GM12878 (cell line): ENCODE data around the gene F12.

Source experiments
- CREM ChIP-seq: IDR thresholded peaks from 2 replicates; pipeline ENCODE4 v1.6.1; 2014; ENCODE audit warnings: antibody characterized with exemption, low read depth
- JUNB ChIP-seq: IDR thresholded peaks from 2 replicates; pipeline ENCODE4 v1.6.1; 2016; ENCODE audit warnings: antibody characterized with exemption, mild to moderate bottlenecking
- MXI1 ChIP-seq: fragments of 150-350 bp; IDR thresholded peaks from 2 replicates; pipeline ENCODE4 v1.6.1; 2011; ENCODE audit warnings: low read depth, mild to moderate bottlenecking, inconsistent platforms, low read length, improper control_type of control experiment
- SMAD1 ChIP-seq: fragments of 450-650 bp; IDR thresholded peaks from 2 replicates; pipeline ENCODE4 v1.6.1; 2018; ENCODE audit warnings: mild to moderate bottlenecking, low read depth; ENCODE audit not compliant: partially characterized antibody
- SP1 ChIP-seq: IDR thresholded peaks from one replicate; pipeline ENCODE4 v1.6.1; 2011; ENCODE audit warnings: low read depth, low read length
- TAF1 ChIP-seq: IDR thresholded peaks from 2 replicates; pipeline ENCODE4 v1.6.1; 2011; ENCODE audit warnings: mild to moderate bottlenecking, low read depth, low read length, borderline replicate concordance
- WRNIP1 ChIP-seq: IDR thresholded peaks from 2 replicates; pipeline ENCODE4 v1.6.1; 2011; ENCODE audit warnings: low read depth, low read length, improper control_type of control experiment, borderline replicate concordance
- TF ChIP-seq, protein P1 (sequence below), 3 experiments: IDR thresholded peaks in 2 of 3; conservative IDR thresholded peaks in 1 of 3; 2 replicates each; pipeline ENCODE4 v1.5.1; 2011; ENCODE audit warnings: low read depth in 3 of 3, low read length in 3 of 3, mild to moderate bottlenecking in 3 of 3, control low read depth in 2 of 3, moderate library complexity in 2 of 3, inconsistent platforms in 1 of 3, mixed read lengths in 1 of 3; ENCODE audit not compliant: control insufficient read depth in 2 of 3, insufficient read depth in 1 of 3; ENCODE audit errors: extremely low read depth in 1 of 3

DNA sequence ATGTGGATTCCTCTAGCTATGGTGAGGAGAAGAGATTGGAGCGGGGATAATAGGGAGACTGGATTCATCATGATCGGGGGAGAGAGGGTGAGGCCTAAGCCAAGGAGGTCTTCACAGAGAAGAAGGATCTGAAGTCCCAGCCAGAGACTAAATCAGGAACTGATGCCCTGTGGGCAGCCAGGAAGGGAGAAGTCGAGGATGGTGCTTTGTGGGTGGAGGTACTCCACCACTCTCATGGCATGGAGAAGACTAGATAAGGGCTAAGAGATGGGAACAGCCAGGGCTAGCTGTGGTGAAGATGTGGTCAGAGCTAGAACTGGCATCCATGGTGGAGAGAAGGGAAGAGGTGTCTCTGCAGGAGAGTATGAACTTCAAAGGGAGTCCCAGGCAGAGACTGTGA lies 54.7 kb downstream of the F12 start:
- TF ChIP-seq CREM (no peak), SMAD1 (no peak), WRNIP1 (no peak), MXI1 (no peak), JUNB (no peak), TAF1 (no peak), SP1 (no peak)
- TF ChIP-seq, protein P1, sequence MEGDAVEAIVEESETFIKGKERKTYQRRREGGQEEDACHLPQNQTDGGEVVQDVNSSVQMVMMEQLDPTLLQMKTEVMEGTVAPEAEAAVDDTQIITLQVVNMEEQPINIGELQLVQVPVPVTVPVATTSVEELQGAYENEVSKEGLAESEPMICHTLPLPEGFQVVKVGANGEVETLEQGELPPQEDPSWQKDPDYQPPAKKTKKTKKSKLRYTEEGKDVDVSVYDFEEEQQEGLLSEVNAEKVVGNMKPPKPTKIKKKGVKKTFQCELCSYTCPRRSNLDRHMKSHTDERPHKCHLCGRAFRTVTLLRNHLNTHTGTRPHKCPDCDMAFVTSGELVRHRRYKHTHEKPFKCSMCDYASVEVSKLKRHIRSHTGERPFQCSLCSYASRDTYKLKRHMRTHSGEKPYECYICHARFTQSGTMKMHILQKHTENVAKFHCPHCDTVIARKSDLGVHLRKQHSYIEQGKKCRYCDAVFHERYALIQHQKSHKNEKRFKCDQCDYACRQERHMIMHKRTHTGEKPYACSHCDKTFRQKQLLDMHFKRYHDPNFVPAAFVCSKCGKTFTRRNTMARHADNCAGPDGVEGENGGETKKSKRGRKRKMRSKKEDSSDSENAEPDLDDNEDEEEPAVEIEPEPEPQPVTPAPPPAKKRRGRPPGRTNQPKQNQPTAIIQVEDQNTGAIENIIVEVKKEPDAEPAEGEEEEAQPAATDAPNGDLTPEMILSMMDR (IDR thresholded peaks at IDR 0.05 in 2 of 3, conservative IDR thresholded peaks at IDR 0.05 in 1 of 3; ENCODE audit: control insufficient read depth in 2 of 3, extremely low read depth in 1 of 3, insufficient read depth in 1 of 3, low read depth in 3 of 3, low read length in 3 of 3): no peak
